DND-41 (cell line): ENCODE measurements around the gene NLRX1.
A peak's percentile ranks its signal among the peaks of the same experiment; 100 is the strongest.

ENCODE experiments used
- ATAC-seq: fragments of 200-7000 bp; cut with Tn5 transposase; 3 replicates; pipeline ENCODE4 v1.9.1; 2021; ENCODE audit warnings: low read depth; ENCODE audit not compliant: insufficient read depth
- DNase-seq: peaks from one replicate; pipeline ENCODE4 v3.0.0-alpha.2; 2020
- H2AFZ ChIP-seq: 2 replicates; pipeline ENCODE4 v1.6.0; 2012; ENCODE audit warnings: low read depth, low read length
- H3K27ac ChIP-seq: 2 replicates; pipeline ENCODE4 v1.5.1; 2012; ENCODE audit warnings: low read length, inconsistent platforms
- H3K27me3 ChIP-seq: fragments of 200-600 bp; sonication (generic); 2 replicates; pipeline ENCODE4 v1.6.0; 2012; ENCODE audit warnings: low read length, mild to moderate bottlenecking, inconsistent platforms; ENCODE audit not compliant: insufficient read depth, poor library complexity
- H3K36me3 ChIP-seq: 2 replicates; pipeline ENCODE4 v1.5.1; 2012; ENCODE audit warnings: low read length, inconsistent platforms; ENCODE audit not compliant: insufficient read depth
- H3K4me1 ChIP-seq: 2 replicates; pipeline ENCODE4 v1.5.1; 2012; ENCODE audit warnings: mild to moderate bottlenecking, low read length; ENCODE audit not compliant: insufficient read depth
- H3K4me2 ChIP-seq: 2 replicates; pipeline ENCODE4 v1.6.0; 2012; ENCODE audit warnings: mild to moderate bottlenecking, moderate library complexity, low read length, inconsistent platforms; ENCODE audit not compliant: insufficient read depth
- H3K4me3 ChIP-seq, 2 experiments: fragments of 200-600 bp in 1 of 2; shearing (Covaris generic) in 1 of 2; 2 replicates each; pipeline ENCODE4 v1.5.1; 2012 to 2016; ENCODE audit warnings: inconsistent platforms in 2 of 2, low read length in 2 of 2, mild to moderate bottlenecking in 2 of 2, low read depth in 1 of 2, moderate library complexity in 1 of 2
- H3K79me2 ChIP-seq: 2 replicates; pipeline ENCODE4 v1.6.0; 2012; ENCODE audit warnings: low read length, inconsistent platforms; ENCODE audit not compliant: insufficient read depth
- H3K9ac ChIP-seq: 2 replicates; pipeline ENCODE4 v1.6.0; 2012; ENCODE audit warnings: low read depth, mild to moderate bottlenecking, inconsistent platforms, low read length, moderate library complexity
- H3K9me3 ChIP-seq: 2 replicates; pipeline ENCODE4 v1.5.1; 2012; ENCODE audit warnings: low read length, moderate library complexity, mild to moderate bottlenecking, inconsistent platforms; ENCODE audit not compliant: insufficient read depth, severe bottlenecking
- H4K20me1 ChIP-seq: 2 replicates; pipeline ENCODE4 v1.6.0; 2012; ENCODE audit warnings: low read length; ENCODE audit not compliant: insufficient read depth
- EZH2 ChIP-seq: IDR thresholded peaks from 3 replicates; pipeline ENCODE4 v1.6.1; 2012; ENCODE audit warnings: borderline replicate concordance, low read depth, mild to moderate bottlenecking, moderate library complexity, low read length, inconsistent platforms; ENCODE audit not compliant: severe bottlenecking
- TF ChIP-seq, protein P1 (sequence below): IDR thresholded peaks from 2 replicates; pipeline ENCODE4 v1.5.1; 2012; ENCODE audit warnings: borderline replicate concordance, low read length, moderate library complexity, mild to moderate bottlenecking; ENCODE audit not compliant: poor library complexity, severe bottlenecking; ENCODE audit errors: extremely low read depth

The NLRX1 gene

DNA sequence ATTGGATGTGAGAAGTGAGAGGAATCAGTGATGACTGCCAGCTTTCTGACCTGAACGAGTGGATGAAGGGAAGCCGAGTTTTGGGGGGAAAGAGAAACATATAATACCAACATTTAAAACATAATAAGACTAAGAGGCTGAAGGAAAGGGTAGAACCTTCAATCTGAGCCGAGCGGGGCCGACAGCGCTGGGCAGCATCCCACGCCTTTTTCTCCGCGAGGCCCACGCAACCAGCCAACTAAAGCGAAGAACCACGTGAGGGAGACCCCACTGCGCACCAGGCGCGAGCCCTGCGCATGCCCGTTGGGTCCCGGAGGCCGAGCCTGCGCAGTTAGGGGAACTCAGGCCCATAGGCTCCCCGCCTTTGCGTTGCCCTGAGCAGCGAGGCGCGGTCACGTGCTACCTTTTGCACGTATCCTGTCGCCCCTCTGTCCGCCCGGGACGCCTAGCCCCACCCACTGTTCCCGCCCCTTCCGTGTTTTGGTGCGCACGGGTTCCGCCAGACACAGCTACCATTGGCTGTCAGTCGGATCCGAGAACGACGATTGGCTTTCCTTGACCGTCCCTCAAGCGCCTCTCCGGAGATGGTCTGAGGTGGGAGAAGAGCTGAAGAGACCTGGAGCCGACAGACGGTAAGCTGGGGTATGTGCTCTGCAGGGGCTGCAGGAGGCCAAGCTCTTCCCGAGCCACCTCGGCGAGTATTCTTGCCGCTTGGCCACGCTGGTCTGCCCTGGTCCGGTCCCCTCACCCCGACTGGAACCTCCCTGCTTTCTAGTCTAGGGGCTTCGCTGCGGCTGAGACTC lies 47.3 kb upstream of the NLRX1 start, which contains the start of gene HINFP:
Gene HINFP, plus strand, starts transcription at position 573 of the 803 bp plus-strand sequence. CDS start 5,365 bp downstream, outside the sequence.
- H3K4me1 ChIP-seq: peaks cover 26% of the 10 kb centered on the region
- TF ChIP-seq EZH2: no peak
- TF ChIP-seq, protein P1, sequence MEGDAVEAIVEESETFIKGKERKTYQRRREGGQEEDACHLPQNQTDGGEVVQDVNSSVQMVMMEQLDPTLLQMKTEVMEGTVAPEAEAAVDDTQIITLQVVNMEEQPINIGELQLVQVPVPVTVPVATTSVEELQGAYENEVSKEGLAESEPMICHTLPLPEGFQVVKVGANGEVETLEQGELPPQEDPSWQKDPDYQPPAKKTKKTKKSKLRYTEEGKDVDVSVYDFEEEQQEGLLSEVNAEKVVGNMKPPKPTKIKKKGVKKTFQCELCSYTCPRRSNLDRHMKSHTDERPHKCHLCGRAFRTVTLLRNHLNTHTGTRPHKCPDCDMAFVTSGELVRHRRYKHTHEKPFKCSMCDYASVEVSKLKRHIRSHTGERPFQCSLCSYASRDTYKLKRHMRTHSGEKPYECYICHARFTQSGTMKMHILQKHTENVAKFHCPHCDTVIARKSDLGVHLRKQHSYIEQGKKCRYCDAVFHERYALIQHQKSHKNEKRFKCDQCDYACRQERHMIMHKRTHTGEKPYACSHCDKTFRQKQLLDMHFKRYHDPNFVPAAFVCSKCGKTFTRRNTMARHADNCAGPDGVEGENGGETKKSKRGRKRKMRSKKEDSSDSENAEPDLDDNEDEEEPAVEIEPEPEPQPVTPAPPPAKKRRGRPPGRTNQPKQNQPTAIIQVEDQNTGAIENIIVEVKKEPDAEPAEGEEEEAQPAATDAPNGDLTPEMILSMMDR: no peak
- no peaks in the 10 kb centered on the region for H3K27me3 ChIP-seq
- H3K4me3 ChIP-seq: peak within 1 kb of the TSS; percentile 40 to 86
- peak within 1 kb of the TSS; percentile 84 for H2AFZ ChIP-seq
- ATAC-seq (peak; percentile 94), DNase-seq (peak; percentile 100)
- peaks cover 7% of the 10 kb centered on the region; the same call in 1 of the 2 replicates for H4K20me1 ChIP-seq
- H3K4me2 ChIP-seq: peak within 1 kb of the TSS; percentile 85
- H3K79me2 ChIP-seq: peaks cover 31% of the 10 kb centered on the region
- H3K27ac ChIP-seq: peak within 1 kb of the TSS; percentile 80
- H3K9me3 ChIP-seq: no peaks in the 10 kb centered on the region
- H3K9ac ChIP-seq: peak within 1 kb of the TSS; percentile 68
- H3K36me3 ChIP-seq: peaks cover 22% of the 10 kb centered on the region

DNA sequence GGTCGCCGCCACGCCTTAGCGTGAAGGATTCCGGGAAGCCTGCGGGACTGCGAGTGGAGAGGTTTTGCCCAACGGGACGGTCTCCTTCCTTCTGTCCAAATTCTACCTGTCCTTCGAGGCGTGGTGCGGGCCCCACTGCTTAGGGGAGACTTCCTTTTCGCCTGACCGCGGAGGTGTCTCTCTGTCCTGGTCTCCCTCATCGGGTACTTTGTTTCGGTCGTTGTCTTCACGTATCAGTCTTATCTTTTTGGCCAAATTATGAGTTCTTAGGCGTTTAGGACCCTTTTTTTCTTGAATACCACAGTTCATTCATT lies 46.8 kb upstream of the NLRX1 start:
- DNase-seq (no peak), ATAC-seq (no peak)
- no peaks in the 10 kb centered on the region for H3K9me3 ChIP-seq
- H3K4me2 ChIP-seq: peak overlapping the region; percentile 78
- peak overlapping the region; percentile 68 for H3K9ac ChIP-seq
- peak overlapping the region; percentile 73 for H3K27ac ChIP-seq
- H3K27me3 ChIP-seq: no peaks in the 10 kb centered on the region
- peak overlapping the region; percentile 40 to 86 for H3K4me3 ChIP-seq
- peaks cover 26% of the 10 kb centered on the region for H3K4me1 ChIP-seq
- peak overlapping the region; percentile 80 for H2AFZ ChIP-seq
- H3K79me2 ChIP-seq: peaks cover 31% of the 10 kb centered on the region
- H3K36me3 ChIP-seq: peaks cover 19% of the 10 kb centered on the region
- H4K20me1 ChIP-seq: peaks cover 7% of the 10 kb centered on the region; the same call in 1 of the 2 replicates
- TF ChIP-seq EZH2: no peak
- TF ChIP-seq, protein P1: no peak

GRCh38 chr11:119125821-119126220 lies 42.7 kb upstream of the NLRX1 start:
- no peaks in the 10 kb centered on the region for H3K9me3 ChIP-seq
- no peak overlapping the region for H3K9ac ChIP-seq
- DNase-seq (no peak), ATAC-seq (no peak)
- peaks cover 30% of the 10 kb centered on the region for H3K36me3 ChIP-seq
- H3K4me1 ChIP-seq: peaks cover 16% of the 10 kb centered on the region
- no peaks in the 10 kb centered on the region for H3K27me3 ChIP-seq
- peaks cover 28% of the 10 kb centered on the region for H3K79me2 ChIP-seq
- H3K27ac ChIP-seq: no peak overlapping the region
- no peak for TF ChIP-seq EZH2
- TF ChIP-seq, protein P1: no peak
- peaks cover 7% of the 10 kb centered on the region; the same call in 1 of the 2 replicates for H4K20me1 ChIP-seq
- no peak overlapping the region for H3K4me2 ChIP-seq
- no peak overlapping the region for H3K4me3 ChIP-seq
- H2AFZ ChIP-seq: no peak overlapping the region
